GM12878 (cell line): ENCODE measurements around the gene SMG6. TPM values are rescaled to one million over a fixed set of nuclear protein-coding genes. Genes with fewer than 3 reads are reported as not detected.

Experiments
- ATAC-seq: fragments of 200-7000 bp; cut with Tn5 transposase; 3 replicates; pipeline ENCODE4 v1.9.1; 2020; ENCODE audit warnings: mild to moderate bottlenecking, moderate library complexity
- BruUV-seq: library from RNA; stranded (reverse); fragments of 400-500 nt; replicated peaks from 2 replicates; lab custom pipeline; 2021; lab: Mats Ljungman, UMichigan
- CTCF ChIA-PET: fragments of 300-600 bp; sonication (Branson Sonifier 250); formaldehyde crosslinking; extraction: SDS; loops from one replicate; lab custom pipeline; 2021; ENCODE audit warnings: inconsistent platforms; lab: Yijun Ruan, JAX
- POLR2A ChIA-PET: fragments of 350-600 bp; formaldehyde crosslinking; extraction: SDS; loops from one replicate; lab custom pipeline; 2021; ENCODE audit warnings: inconsistent platforms; lab: Charles Lee
- RAD21 ChIA-PET: fragments of 300-600 bp; sonication (Branson Sonifier 250); formaldehyde crosslinking; loops from one replicate; lab custom pipeline; 2023; ENCODE audit warnings: antibody characterized with exemption; ENCODE audit not compliant: unreplicated experiment; lab: Charles Lee
- SMC1A ChIA-PET: fragments of 300-600 bp; sonication (Branson Sonifier 250); formaldehyde crosslinking; loops from one replicate; lab custom pipeline; 2023; ENCODE audit not compliant: unreplicated experiment, uncharacterized antibody; lab: Charles Lee
- DNase-seq: peaks from one replicate; pipeline ENCODE4 v3.0.0-alpha.2; 2011; ENCODE audit warnings: low read depth, low spot score
- FAIRE-seq: peaks from 3 replicates; lab custom pipeline; 2011; peaks lifted over from hg19 to GRCh38; lab: Jason Lieb, UNC
- H2AFZ ChIP-seq: 2 replicates; pipeline ENCODE4 v1.6.0; 2011; ENCODE audit warnings: low read depth, low read length, control low read depth; ENCODE audit not compliant: control insufficient read depth
- H3K27ac ChIP-seq: 2 replicates; pipeline ENCODE4 v1.5.1; 2011; ENCODE audit warnings: control low read depth; ENCODE audit not compliant: control insufficient read depth, insufficient read depth
- H3K27me3 ChIP-seq, 2 experiments: replicated peaks in 1 of 2; 2 replicates each; pipeline versions ENCODE4 v1.6.0 to v1.6.1; 2011; ENCODE audit warnings: low read length in 1 of 2; ENCODE audit not compliant: control insufficient read depth in 2 of 2, insufficient read depth in 2 of 2
- H3K36me3 ChIP-seq, 2 experiments: 2 replicates each; pipeline ENCODE4 v1.5.1; 2011; ENCODE audit warnings: low read length in 1 of 2; ENCODE audit not compliant: control insufficient read depth in 2 of 2, insufficient read depth in 2 of 2
- H3K4me1 ChIP-seq: 2 replicates; pipeline ENCODE4 v1.6.1; 2011; ENCODE audit warnings: mild to moderate bottlenecking, low read length, moderate library complexity, mixed read lengths; ENCODE audit not compliant: control insufficient read depth, insufficient read depth
- H3K4me2 ChIP-seq: 2 replicates; pipeline ENCODE4 v1.6.0; 2011; ENCODE audit warnings: control low read depth; ENCODE audit not compliant: control insufficient read depth, insufficient read depth
- H3K4me3 ChIP-seq: fragments of 200-600 bp; sonication (generic); 2 replicates; pipeline ENCODE4 v1.5.1; 2016
- H3K79me2 ChIP-seq: 2 replicates; pipeline ENCODE4 v1.6.0; 2011; ENCODE audit warnings: low read length; ENCODE audit not compliant: control insufficient read depth, insufficient read depth
- H3K9ac ChIP-seq: 2 replicates; pipeline ENCODE4 v1.8.0; 2011; ENCODE audit warnings: low read length, control low read depth, mixed read lengths; ENCODE audit not compliant: control insufficient read depth, insufficient read depth
- H3K9me3 ChIP-seq: replicated peaks from 3 replicates; pipeline ENCODE4 v1.5.1; 2011; ENCODE audit warnings: mild to moderate bottlenecking, low read length; ENCODE audit not compliant: control insufficient read depth, insufficient read depth
- H4K20me1 ChIP-seq: 2 replicates; pipeline ENCODE4 v1.6.0; 2011; ENCODE audit not compliant: control insufficient read depth, insufficient read depth
- ATF2 ChIP-seq: IDR thresholded peaks from 2 replicates; pipeline ENCODE4 v1.6.1; 2012; ENCODE audit warnings: low read length, inconsistent platforms
- BHLHE40 ChIP-seq, 2 experiments: fragments of 450-650 bp in 1 of 2; IDR thresholded peaks; 2 replicates each; pipeline ENCODE4 v1.6.1; 2011 to 2017; ENCODE audit warnings: low read depth in 2 of 2, borderline replicate concordance in 1 of 2, improper control_type of control experiment in 1 of 2, low read length in 1 of 2, mild to moderate bottlenecking in 1 of 2
- CTCF ChIP-seq, 3 experiments: IDR thresholded peaks in 2 of 3; conservative IDR thresholded peaks in 1 of 3; 2 replicates each; pipeline ENCODE4 v1.5.1; 2011; ENCODE audit warnings: low read depth in 3 of 3, low read length in 3 of 3, mild to moderate bottlenecking in 3 of 3, control low read depth in 2 of 3, moderate library complexity in 2 of 3, inconsistent platforms in 1 of 3, mixed read lengths in 1 of 3; ENCODE audit not compliant: control insufficient read depth in 2 of 3, insufficient read depth in 1 of 3; ENCODE audit errors: extremely low read depth in 1 of 3
- DPF2 ChIP-seq: fragments of 450-650 bp; IDR thresholded peaks from 2 replicates; pipeline ENCODE4 v1.6.1; 2017; ENCODE audit warnings: mild to moderate bottlenecking
- NBN ChIP-seq: fragments of 450-650 bp; IDR thresholded peaks from 2 replicates; pipeline ENCODE4 v1.6.1; 2016
- NFIC ChIP-seq: IDR thresholded peaks from 2 replicates; pipeline ENCODE4 v1.6.1; 2012; ENCODE audit warnings: low read depth, mild to moderate bottlenecking, inconsistent platforms, low read length, moderate library complexity
- NFXL1 ChIP-seq: fragments of 450-650 bp; IDR thresholded peaks from 2 replicates; pipeline ENCODE4 v1.6.1; 2017; ENCODE audit warnings: antibody characterized with exemption, mild to moderate bottlenecking, borderline replicate concordance
- RAD21 ChIP-seq: IDR thresholded peaks from 2 replicates; pipeline ENCODE4 v1.6.1; 2011; ENCODE audit warnings: mild to moderate bottlenecking, low read depth, low read length, moderate library complexity; ENCODE audit not compliant: insufficient read depth
- RELA ChIP-seq: fragments of 450-650 bp; IDR thresholded peaks from 2 replicates; pipeline ENCODE4 v1.8.0; 2014; ENCODE audit warnings: borderline replicate concordance; ENCODE audit not compliant: partially characterized antibody
- SMC3 ChIP-seq: IDR thresholded peaks from 2 replicates; pipeline ENCODE4 v1.6.1; 2011; ENCODE audit warnings: low read length, improper control_type of control experiment, borderline replicate concordance
- YY1 ChIP-seq: IDR thresholded peaks from 2 replicates; pipeline ENCODE4 v1.6.1; 2011; ENCODE audit warnings: low read depth, mild to moderate bottlenecking, low read length
- ZBED1 ChIP-seq: IDR thresholded peaks from 2 replicates; pipeline ENCODE4 v1.6.1; 2016; ENCODE audit warnings: borderline replicate concordance
- ZNF217 ChIP-seq: fragments of 450-650 bp; IDR thresholded peaks from 2 replicates; pipeline ENCODE4 v1.6.1; 2017; ENCODE audit warnings: antibody characterized with exemption, mild to moderate bottlenecking
- ZNF24 ChIP-seq: fragments of 450-650 bp; IDR thresholded peaks from 2 replicates; pipeline ENCODE4 v1.6.1; 2017; ENCODE audit warnings: antibody characterized with exemption, mild to moderate bottlenecking
- ZNF592 ChIP-seq: fragments of 450-650 bp; IDR thresholded peaks from 2 replicates; pipeline ENCODE4 v1.6.1; 2017; ENCODE audit warnings: mild to moderate bottlenecking, moderate library complexity
- WGBS: methylation state at CpG from one replicate; pipeline ENCODE4 v1.1.6; 2016; ENCODE audit warnings: low lambda C conversion rate; ENCODE audit not compliant: insufficient replicate concordance, insufficient coverage; ENCODE audit errors: missing lambda C conversion rate; 5-methylcytosine and 5-hydroxymethylcytosine counted together
- in situ Hi-C: fragments of 300-500 bp; cut with MboI; formaldehyde crosslinking; loops from 9 replicates; pipeline ENCODE4 v1.14.3; 2018; ENCODE audit warnings: mixed read lengths
- intact Hi-C: fragments of 100-400 bp; cut with micrococcal nuclease; formaldehyde crosslinking; loops from one replicate; pipeline ENCODE4 v1.14.2; 2022; ENCODE audit not compliant: unreplicated experiment
- polyA plus RNA-seq, 11 experiments: library from polyadenylated mRNA; depleted of rRNA in 4 of 11; unstranded in 6 of 11; stranded (reverse) in 5 of 11; fragments of >200 nt; fragmentation: Nextera tagmentation in 4 of 11; fragmentation: Illumina TruSeq in 1 of 11; extraction: Ambion mirVana in 4 of 11; extraction: Trizol in 1 of 11; gene quantifications; 1 replicate in 1 of 11; 2 replicates in 10 of 11; pipeline versions ENCODE4 v1.2.1 to v1.2.3, GENCODE V29; 2011 to 2016; ENCODE audit warnings: inconsistent platforms in 2 of 11, missing spikeins in 2 of 11, low read depth in 1 of 11
- total RNA-seq, 4 experiments: library from RNA; depleted of rRNA in 3 of 4; stranded (reverse); fragments of >200 nt in 3 of 4; fragmentation: Illumina TruSeq in 1 of 4; extraction: Trizol in 1 of 4; gene quantifications; 2 replicates each; pipeline versions ENCODE4 v1.2.1 to v1.2.3, GENCODE V29; 2013 to 2021

SMG6 gene
- total and polyA plus RNA-seq, 10 of the 15 experiments (the other 5 are each of a cell fraction or from before 2014, with no cell fraction given) = 0.58 to 28.7 (median 15.7) TPM

GRCh38 chr17:2170023-2170422 is 133.6 kb downstream of the SMG6 start:
- SMC1A ChIA-PET = interaction anchor here (0.6 to 3.0 kb wide), 9 partner anchors 32 to 110 kb away, joined by 3 to 14 read pairs (median 3); no protein-coding TSS in a partner anchor
- FAIRE-seq = no peak
- no peak overlapping the region for H2AFZ ChIP-seq
- H3K4me3 ChIP-seq = no peak overlapping the region
- BruUV-seq = no TSS peak
- RAD21 ChIA-PET = interaction anchor here (0.5 to 2.6 kb wide), 7 partner anchors 19 to 115 kb away, joined by 3 to 13 read pairs (median 3); partner anchors contain the start of gene HIC1
- H3K79me2 ChIP-seq = no peaks in the 10 kb centered on the region
- H3K9ac ChIP-seq = no peak overlapping the region
- no peak for TF ChIP-seq NBN
- no peak for TF ChIP-seq NFIC
- TF ChIP-seq NFXL1 = no peak
- TF ChIP-seq ZNF24 = no peak
- no peak for TF ChIP-seq DPF2
- no peak for TF ChIP-seq RELA
- no peak for TF ChIP-seq ATF2
- TF ChIP-seq ZNF592 = no peak
- peak; percentile 69 for TF ChIP-seq RAD21
- no peak for TF ChIP-seq ZNF217
- TF ChIP-seq ZBED1 = no peak
- TF ChIP-seq SMC3 = peak; percentile 71; the same call in 1 of the 2 replicates
- 0 out of 2 replicates have a peak, but pooled peaks have one; percentile 13 for TF ChIP-seq YY1
- TF ChIP-seq BHLHE40 (IDR thresholded peaks at IDR 0.05; ENCODE audit: borderline replicate concordance in 1 of 2, low read depth in 2 of 2, low read length in 1 of 2) = no peak
- TF ChIP-seq CTCF (IDR thresholded peaks at IDR 0.05 in 2 of 3, conservative IDR thresholded peaks at IDR 0.05 in 1 of 3; ENCODE audit: control insufficient read depth in 2 of 3, extremely low read depth in 1 of 3, insufficient read depth in 1 of 3, low read depth in 3 of 3, low read length in 3 of 3) = peak; percentile 50 to 56 (median 55)
- ATAC-seq = peak; percentile 90
- DNase-seq = no peak
- intact Hi-C loops (loop anchor here (1.0 kb wide), 2 partner anchors 112 to 116 kb away; no protein-coding TSS in a partner anchor), in situ Hi-C loops (no loop called here)
- no peak overlapping the region for H3K4me2 ChIP-seq
- peaks cover 16 to 17% of the 10 kb centered on the region in 2 experiments for H3K36me3 ChIP-seq
- H3K4me1 ChIP-seq = peaks cover 2% of the 10 kb centered on the region; the same call in 1 of the 2 replicates
- CTCF ChIA-PET = interaction anchor here (0.6 to 2.2 kb wide), 9 partner anchors 32 to 113 kb away, joined by 3 to 26 read pairs (median 4); no protein-coding TSS in a partner anchor
- H3K27me3 ChIP-seq = no peaks in the 10 kb centered on the region
- WGBS = 79% methylated on average over 9 of the region's 9 CpGs
- no peaks in the 10 kb centered on the region for H4K20me1 ChIP-seq
- no peak overlapping the region for H3K27ac ChIP-seq
- no peaks in the 10 kb centered on the region for H3K9me3 ChIP-seq
- POLR2A ChIA-PET = no interaction called here
